ENCODE measurements around the gene ARTN. TPM values are rescaled to one million over a fixed set of nuclear protein-coding genes. Genes with fewer than 3 reads are reported as not detected.

Gene ARTN
- polyA plus RNA-seq, 3 donors = 1.7 to 4.8 (median 2.4) TPM

GRCh38 chr1:43921022-43921421 is 12.6 kb upstream of the ARTN start:
- no peak for DNase-seq

GRCh38 chr1:43924516-43924915 is 9.1 kb upstream of the ARTN start:
- DNase-seq = no peak

GRCh38 chr1:43925846-43926245 is 7.8 kb upstream of the ARTN start:
- no peak for DNase-seq

GRCh38 chr1:43930168-43930948 is 3.2 kb upstream of the ARTN start:
- no peak for DNase-seq

GRCh38 chr1:43930949-43931275 is 2.7 kb upstream of the ARTN start:
- no peak for DNase-seq

- DNase-seq = no peak
These were observed 1.6 kb upstream of the ARTN start for GRCh38 chr1:43931711-43932660.

GRCh38 chr1:43932786-43933385 is 715 bp upstream of the ARTN start:
- DNase-seq = no peak

- DNase-seq = peak; percentile 68
These were observed 742 bp downstream of the ARTN start for GRCh38 chr1:43934101-43934985.

GRCh38 chr1:43934986-43935324 is 1.4 kb downstream of the ARTN start:
- DNase-seq = no peak

- DNase-seq = no peak
These were observed 2.3 kb downstream of the ARTN start for GRCh38 chr1:43935711-43936427.

- no peak for DNase-seq
These were observed 3.0 kb downstream of the ARTN start for GRCh38 chr1:43936431-43937151.

- no peak for DNase-seq
These were observed 3.7 kb downstream of the ARTN start for GRCh38 chr1:43937179-43937865.

- DNase-seq = no peak
These were observed 4.8 kb downstream of the ARTN start for GRCh38 chr1:43938383-43938782.

GRCh38 chr1:43938892-43939587 is 5.4 kb downstream of the ARTN start:
- no peak for DNase-seq

- no peak for DNase-seq
These were observed 8.8 kb downstream of the ARTN start for GRCh38 chr1:43942411-43942810.

GRCh38 chr1:43944860-43945259 is 11.3 kb downstream of the ARTN start:
- no peak for DNase-seq

- no peak for DNase-seq
These were observed 12.2 kb downstream of the ARTN start for GRCh38 chr1:43945674-43946235.

GRCh38 chr1:43946236-43947060 is 12.8 kb downstream of the ARTN start, which contains the start of gene IPO13:
IPO13 (plus strand) TSS chr1:43946950; CDS start chr1:43947601, 651 bp downstream.
- peak; percentile 94 for DNase-seq

All from renal pelvis (tissue), 4 donors.